ENCODE measurements around the gene ABCA8.

DNA sequence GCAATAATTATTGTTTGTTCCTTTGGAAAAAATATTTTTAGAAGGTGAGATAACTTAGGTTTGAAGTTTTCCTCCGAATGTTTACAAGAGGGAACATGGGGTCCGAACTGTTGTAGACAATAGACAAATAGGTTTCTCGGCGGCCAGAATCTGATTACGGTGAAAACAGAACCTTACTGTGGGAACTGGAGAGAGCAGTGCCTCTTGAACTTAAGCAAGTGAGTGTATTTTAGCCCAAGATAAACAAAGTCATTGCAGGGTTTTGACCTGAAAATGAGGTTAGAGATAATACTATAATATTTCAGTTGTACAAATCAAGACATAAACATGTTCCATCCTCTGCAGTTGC lies 134.7 kb downstream of the ABCA8 start:
- TF ChIP-seq, protein P1, sequence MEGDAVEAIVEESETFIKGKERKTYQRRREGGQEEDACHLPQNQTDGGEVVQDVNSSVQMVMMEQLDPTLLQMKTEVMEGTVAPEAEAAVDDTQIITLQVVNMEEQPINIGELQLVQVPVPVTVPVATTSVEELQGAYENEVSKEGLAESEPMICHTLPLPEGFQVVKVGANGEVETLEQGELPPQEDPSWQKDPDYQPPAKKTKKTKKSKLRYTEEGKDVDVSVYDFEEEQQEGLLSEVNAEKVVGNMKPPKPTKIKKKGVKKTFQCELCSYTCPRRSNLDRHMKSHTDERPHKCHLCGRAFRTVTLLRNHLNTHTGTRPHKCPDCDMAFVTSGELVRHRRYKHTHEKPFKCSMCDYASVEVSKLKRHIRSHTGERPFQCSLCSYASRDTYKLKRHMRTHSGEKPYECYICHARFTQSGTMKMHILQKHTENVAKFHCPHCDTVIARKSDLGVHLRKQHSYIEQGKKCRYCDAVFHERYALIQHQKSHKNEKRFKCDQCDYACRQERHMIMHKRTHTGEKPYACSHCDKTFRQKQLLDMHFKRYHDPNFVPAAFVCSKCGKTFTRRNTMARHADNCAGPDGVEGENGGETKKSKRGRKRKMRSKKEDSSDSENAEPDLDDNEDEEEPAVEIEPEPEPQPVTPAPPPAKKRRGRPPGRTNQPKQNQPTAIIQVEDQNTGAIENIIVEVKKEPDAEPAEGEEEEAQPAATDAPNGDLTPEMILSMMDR (IDR thresholded peaks at IDR 0.05), result no peak
- TF ChIP-seq EP300 (IDR thresholded peaks at IDR 0.05) (no peak), POLR2A (IDR thresholded peaks at IDR 0.05; ENCODE audit: low read depth) (no peak)
